HG02798 (cell line): ENCODE measurements around the gene BAG5.
"Not testable (repeated sequence)": the region's sequence is repeated elsewhere in the genome, so short reads cannot be mapped to it uniquely, and the experiment has no call there.

ENCODE experiments used
- ATAC-seq: cut with Tn5 transposase; IDR thresholded peaks from one replicate; pipeline ENCODE4 v1.9.1; 2021; ENCODE audit warnings: mild to moderate bottlenecking; ENCODE audit not compliant: unreplicated experiment, poor library complexity

Gene BAG5

DNA sequence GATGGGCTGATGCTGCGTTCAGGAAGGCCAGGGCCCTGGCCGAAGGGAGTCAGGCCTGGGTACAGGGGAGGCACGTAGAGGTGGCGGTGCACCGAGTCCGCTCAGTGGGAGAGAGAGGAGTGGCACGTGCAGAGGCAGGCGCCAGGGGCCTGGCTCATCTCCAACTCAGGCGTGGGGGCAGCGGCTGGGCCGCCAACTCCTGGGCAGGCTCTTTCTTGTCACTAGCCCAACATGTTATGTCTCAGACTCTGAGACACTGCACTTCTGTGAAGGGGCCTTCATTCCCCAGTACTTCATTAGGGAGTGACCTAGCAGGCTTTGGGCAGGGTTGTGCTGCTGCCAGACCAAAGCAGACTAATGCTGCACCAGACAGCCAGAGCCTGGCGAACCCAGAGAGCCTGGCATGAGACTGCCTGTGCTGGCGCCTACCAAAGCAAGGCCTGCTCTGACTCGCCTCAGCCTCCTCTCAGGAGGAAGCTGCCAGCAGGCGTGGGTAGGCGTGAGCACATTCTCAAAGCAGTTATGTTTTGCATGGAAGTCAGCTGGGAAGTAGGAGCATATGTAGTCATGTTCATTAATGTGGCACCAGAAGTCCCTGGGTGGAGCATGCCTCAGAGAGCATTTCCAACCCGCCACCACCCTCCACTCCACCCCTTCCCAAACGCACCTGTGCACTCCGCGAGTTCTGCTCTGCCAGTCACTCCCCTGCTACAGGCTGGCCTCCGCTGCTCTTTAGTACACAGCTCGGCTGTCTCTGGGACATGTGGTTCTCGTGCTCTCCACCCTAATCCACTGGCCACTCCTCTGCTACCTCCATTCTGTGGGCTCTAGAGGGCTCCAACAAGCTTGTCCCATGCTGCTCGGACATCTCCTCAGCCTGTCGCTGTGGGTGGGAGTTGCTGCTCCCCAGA lies 49.5 kb downstream of the BAG5 start:
- ATAC-seq: no peak

DNA sequence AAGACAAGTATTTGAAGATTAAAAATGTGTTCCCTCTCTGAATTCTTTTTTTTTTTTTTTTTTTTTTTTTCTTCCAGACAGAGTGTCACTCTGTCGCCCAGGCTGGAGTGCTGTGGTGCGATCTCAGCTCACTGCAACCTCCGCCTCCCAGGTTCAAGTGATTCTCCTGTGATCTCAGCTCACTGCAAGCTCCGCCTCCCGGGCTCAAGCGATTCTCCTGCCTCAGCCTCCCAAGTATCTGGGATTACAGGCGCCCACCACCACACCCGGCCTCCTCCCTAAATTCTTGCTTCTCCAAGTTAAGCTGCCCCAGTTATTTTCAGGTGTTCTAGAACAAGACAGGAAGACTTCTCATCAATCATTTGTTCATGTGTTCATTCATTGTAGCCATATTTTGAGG lies 50.3 kb downstream of the BAG5 start:
- not testable (repeated sequence) for ATAC-seq

DNA sequence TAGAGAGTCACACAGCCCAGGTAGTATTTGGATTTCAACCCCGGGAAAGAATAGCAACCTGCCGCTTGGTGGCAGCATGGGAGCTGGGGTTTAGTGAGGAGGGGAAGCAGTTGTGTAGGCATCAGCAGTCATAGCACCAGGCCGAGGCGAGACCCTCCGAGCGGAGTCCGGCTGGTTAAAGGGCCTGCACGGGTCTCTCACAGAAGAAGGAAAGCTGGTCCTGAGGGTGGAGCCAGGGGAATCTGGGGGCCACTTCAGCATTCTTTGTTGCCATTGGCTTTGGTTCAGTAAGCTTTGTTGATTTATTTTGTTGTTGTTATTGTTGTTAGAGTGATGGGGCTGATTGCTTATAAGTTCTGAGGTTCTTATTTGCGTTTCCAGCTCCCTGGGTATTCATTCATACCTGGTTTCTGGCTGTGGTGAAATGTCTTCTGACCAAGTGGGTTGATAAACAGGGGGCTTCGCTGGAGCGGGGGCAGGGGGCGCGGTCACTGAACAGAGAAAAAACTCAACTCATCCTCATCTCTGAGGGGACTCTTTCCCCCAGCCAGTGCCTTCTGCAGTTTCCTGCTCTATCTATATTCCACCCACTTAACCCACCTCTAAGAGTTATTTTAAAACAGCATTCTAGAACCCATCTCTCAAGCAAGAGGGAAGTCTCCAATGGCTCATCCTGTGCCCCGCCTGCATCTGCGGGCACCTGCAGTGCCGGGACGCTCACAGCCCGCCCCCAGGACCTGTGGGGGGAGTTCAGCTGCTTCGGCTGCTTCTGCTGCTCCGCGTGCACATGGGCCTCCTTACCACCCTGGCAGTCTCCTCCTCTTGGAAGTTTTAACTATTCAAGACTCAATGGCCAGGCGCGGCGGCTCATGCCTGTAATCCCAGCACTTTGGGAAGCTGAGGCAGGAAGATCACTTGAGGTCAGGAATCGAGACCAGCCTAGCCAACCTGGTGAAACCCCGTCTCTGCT lies 51.4 kb downstream of the BAG5 start:
- no peak for ATAC-seq

DNA sequence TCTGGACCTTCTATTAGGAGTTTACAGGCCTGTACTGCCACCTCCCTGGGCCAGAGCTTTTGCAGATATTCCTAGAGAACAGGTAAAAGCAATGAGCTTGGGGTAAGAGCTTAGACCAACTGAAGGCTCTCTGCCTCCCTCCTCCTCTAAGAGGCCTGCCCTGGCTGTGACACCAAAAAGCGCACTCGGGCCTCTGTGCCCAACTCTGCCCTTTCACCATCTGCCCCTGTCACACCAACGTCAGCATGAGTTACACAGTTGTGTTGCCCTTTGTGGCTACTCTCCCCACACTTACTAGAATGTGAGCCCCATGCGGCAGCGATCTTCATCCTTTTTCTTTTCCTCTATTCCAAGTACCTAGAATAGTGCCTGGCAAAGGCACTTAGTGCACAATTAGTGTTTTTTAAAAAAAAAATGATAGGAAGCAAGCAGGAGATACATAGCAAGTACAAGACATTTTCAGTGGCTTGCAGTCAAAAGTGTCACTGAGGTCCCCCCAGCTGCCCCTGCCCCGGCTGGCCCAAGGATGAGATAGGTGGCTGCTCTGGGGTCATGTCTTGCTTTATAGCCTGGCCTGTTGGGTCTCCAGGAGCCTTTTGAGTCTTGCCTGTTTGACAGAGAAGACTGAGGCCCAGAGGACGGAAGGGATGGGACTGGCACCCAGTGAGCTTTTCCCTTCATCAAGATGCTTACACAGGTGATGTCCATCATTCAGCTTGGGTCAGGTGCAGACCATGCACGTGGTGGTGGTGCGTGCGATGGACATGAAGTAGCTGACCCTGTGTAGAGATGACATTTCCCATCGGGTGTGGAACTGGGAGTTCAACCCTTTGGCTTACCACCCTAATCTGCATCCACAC lies 52.4 kb downstream of the BAG5 start:
- no peak for ATAC-seq

DNA sequence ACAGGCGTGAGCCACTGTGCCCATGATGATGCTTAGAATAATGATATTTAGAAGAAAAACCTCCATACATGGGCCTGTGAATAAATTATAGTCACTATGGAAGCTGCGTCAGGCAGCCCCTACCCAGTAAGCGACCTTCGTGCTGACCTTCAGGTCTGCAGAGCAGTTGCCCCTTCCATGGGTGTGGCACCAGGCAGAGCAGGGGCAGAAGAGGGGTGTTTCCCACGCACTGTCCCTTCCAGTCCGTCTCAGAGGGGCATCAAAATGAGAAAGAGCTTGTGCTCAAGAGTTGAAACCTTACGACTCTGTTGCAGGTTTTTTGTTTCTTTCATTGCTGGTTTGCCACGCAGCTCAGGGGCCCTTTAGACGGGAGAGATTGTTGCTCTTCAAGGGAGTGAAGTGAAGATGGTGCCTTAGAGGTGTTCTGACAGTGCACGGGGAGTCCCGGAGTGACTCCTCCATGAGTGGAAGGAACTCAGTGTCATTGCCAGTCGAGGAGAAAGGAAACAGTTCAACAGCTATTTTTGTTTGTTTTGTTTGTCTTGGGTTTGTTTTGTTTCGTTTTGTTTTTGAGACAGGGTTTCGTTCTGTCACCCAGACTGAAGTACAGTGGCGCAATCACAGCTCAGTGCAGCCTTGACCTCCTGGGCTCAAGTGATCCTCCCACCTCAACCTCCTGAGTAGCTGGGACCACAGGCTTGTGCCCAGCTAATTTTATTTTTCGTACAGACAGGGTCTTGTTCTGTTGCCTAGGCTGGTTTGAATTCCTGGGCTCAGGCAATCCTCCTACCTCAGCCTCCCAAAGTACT lies 53.7 kb downstream of the BAG5 start:
- no peak for ATAC-seq

DNA sequence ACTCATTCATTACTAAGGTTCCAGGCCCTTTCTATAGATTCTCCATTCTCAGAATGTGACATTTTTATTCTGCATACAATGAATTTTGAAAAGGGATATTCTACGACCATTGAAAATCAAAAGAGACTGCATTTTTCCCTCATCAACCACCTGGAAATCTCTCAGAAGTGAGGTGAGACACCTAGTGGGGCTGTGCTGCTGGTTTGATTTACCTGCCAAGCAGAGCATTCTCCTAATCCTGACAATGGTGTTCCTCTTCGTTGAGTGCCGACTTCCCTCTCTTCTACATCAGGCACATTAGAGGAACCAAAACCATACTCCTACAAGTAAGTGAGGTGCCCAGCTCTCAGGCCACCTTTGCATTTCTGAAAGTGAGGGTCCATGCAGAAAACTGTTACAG lies 54.7 kb downstream of the BAG5 start:
- no peak for ATAC-seq
